H1 (cell line): Measurements from ENCODE around the gene SUSD6. TPM values are rescaled to one million over a fixed set of nuclear protein-coding genes. Genes with fewer than 3 reads are reported as not detected.

Experiments used
- CTCF ChIA-PET: fragments of 300-600 bp; sonication (Branson Sonifier 250); formaldehyde crosslinking; loops from one replicate; lab custom pipeline; 2021; ENCODE audit not compliant: partially characterized antibody; lab: Charles Lee
- POLR2A ChIA-PET: fragments of 300-600 bp; sonication (Branson Sonifier 250); formaldehyde crosslinking; loops from one replicate; lab custom pipeline; 2021; ENCODE audit warnings: inconsistent platforms; ENCODE audit not compliant: partially characterized antibody; lab: Charles Lee
- DNase-seq, 2 experiments: peaks; one replicate each; pipeline versions ENCODE4 v3.0.0 to v3.0.0-alpha.2; 2010 to 2022; ENCODE audit warnings: low spot score in 2 of 2, low read depth in 1 of 2, mixed read lengths in 1 of 2
- FAIRE-seq: peaks from 2 replicates; lab custom pipeline; 2011; peaks lifted over from hg19 to GRCh38; lab: Jason Lieb, UNC
- H2AFZ ChIP-seq: 2 replicates; pipeline ENCODE4 v1.8.1; 2012; ENCODE audit warnings: low read length, inconsistent platforms
- H2AK5ac ChIP-seq: 2 replicates; pipeline ENCODE4 v1.6.1; 2013; ENCODE audit warnings: low read depth, low read length
- H2BK120ac ChIP-seq: replicated peaks from 2 replicates; pipeline ENCODE3; 2013; ENCODE audit warnings: low read depth, low read length, inconsistent platforms
- H2BK12ac ChIP-seq: 2 replicates; pipeline ENCODE4 v1.6.1; 2013; ENCODE audit warnings: low read depth, low read length
- H2BK15ac ChIP-seq: 2 replicates; pipeline ENCODE4 v1.6.1; 2013; ENCODE audit warnings: low read length
- H2BK20ac ChIP-seq: 2 replicates; pipeline ENCODE4 v1.6.1; 2013; ENCODE audit warnings: low read length
- H2BK5ac ChIP-seq: 2 replicates; pipeline ENCODE4 v1.6.1; 2013; ENCODE audit warnings: low read depth, low read length
- H3K14ac ChIP-seq: 2 replicates; pipeline ENCODE4 v1.6.1; 2013; ENCODE audit warnings: inconsistent platforms; ENCODE audit not compliant: insufficient read length
- H3K18ac ChIP-seq: 2 replicates; pipeline ENCODE4 v1.6.1; 2013; ENCODE audit warnings: low read length; ENCODE audit errors: extremely low read depth
- H3K23ac ChIP-seq: 2 replicates; pipeline ENCODE4 v1.6.1; 2013; ENCODE audit warnings: inconsistent platforms; ENCODE audit not compliant: insufficient read length
- H3K23me2 ChIP-seq: 2 replicates; pipeline ENCODE4 v1.6.1; 2013; ENCODE audit warnings: low read depth, low read length
- H3K27ac ChIP-seq: 2 replicates; pipeline ENCODE4 v1.6.1; 2011; ENCODE audit warnings: low read depth, low read length, inconsistent platforms
- H3K27me3 ChIP-seq, 4 experiments: replicated peaks in 1 of 4; 1 replicate in 1 of 4; 2 replicates in 3 of 4; pipeline versions ENCODE4 v1.6.1 to v1.8.1; 2011 to 2013; ENCODE audit warnings: low read length in 3 of 4, mild to moderate bottlenecking in 3 of 4, inconsistent platforms in 2 of 4, mixed read lengths in 2 of 4, moderate library complexity in 1 of 4; ENCODE audit not compliant: control insufficient read depth in 3 of 4, insufficient read depth in 3 of 4; ENCODE audit errors: extremely low read depth in 1 of 4
- H3K36me3 ChIP-seq, 4 experiments: 2 replicates each; pipeline versions ENCODE4 v1.6.1 to v1.8.1; 2011 to 2013; ENCODE audit warnings: mild to moderate bottlenecking in 4 of 4, low read length in 3 of 4, moderate library complexity in 2 of 4, control low read depth in 1 of 4, inconsistent platforms in 1 of 4; ENCODE audit not compliant: insufficient read depth in 4 of 4, control insufficient read depth in 2 of 4
- H3K4ac ChIP-seq: replicated peaks from 2 replicates; pipeline ENCODE3; 2013; ENCODE audit warnings: low read length, low read depth, mixed read lengths, inconsistent platforms; ENCODE audit not compliant: insufficient read length
- H3K4me1 ChIP-seq, 4 experiments: replicated peaks in 1 of 4; 1 replicate in 1 of 4; 2 replicates in 3 of 4; pipeline versions ENCODE4 v1.6.1 to v1.8.1; 2011 to 2013; ENCODE audit warnings: low read length in 3 of 4, inconsistent platforms in 2 of 4, mixed read lengths in 1 of 4; ENCODE audit not compliant: insufficient read depth in 4 of 4, control insufficient read depth in 3 of 4
- H3K4me2 ChIP-seq, 2 experiments: 2 replicates each; pipeline versions ENCODE4 v1.6.1 to v1.8.1; 2011 to 2013; ENCODE audit warnings: low read depth in 2 of 2, low read length in 2 of 2, control low read depth in 1 of 2, inconsistent platforms in 1 of 2, mild to moderate bottlenecking in 1 of 2; ENCODE audit not compliant: insufficient read depth in 1 of 2
- H3K4me3 ChIP-seq, 4 experiments: fragments of 200-600, 300-600 bp in 1 of 4; sonication (generic), shearing (Covaris generic), sonication (Bioruptor Twin) in 1 of 4; 2 replicates each; pipeline versions ENCODE4 v1.5.1 to v1.8.1; 2011 to 2016; ENCODE audit warnings: low read length in 4 of 4, low read depth in 3 of 4, control low read depth in 2 of 4, inconsistent platforms in 2 of 4, mild to moderate bottlenecking in 2 of 4, mixed read lengths in 1 of 4, moderate library complexity in 1 of 4; ENCODE audit not compliant: insufficient read depth in 2 of 4; ENCODE audit errors: extremely low read depth in 1 of 4
- H3K56ac ChIP-seq: replicated peaks from 2 replicates; pipeline ENCODE3; 2013; ENCODE audit warnings: low read depth, mild to moderate bottlenecking, mixed read lengths, low read length, inconsistent platforms; ENCODE audit not compliant: insufficient read length
- H3K79me1 ChIP-seq: 2 replicates; pipeline ENCODE4 v1.6.1; 2013; ENCODE audit warnings: low read depth, low read length, control low read depth
- H3K79me2 ChIP-seq, 2 experiments: 2 replicates each; pipeline versions ENCODE4 v1.6.1 to v1.8.1; 2012 to 2013; ENCODE audit warnings: low read length in 2 of 2, mild to moderate bottlenecking in 2 of 2, inconsistent platforms in 1 of 2; ENCODE audit not compliant: insufficient read depth in 2 of 2, control insufficient read depth in 1 of 2
- H3K9ac ChIP-seq, 4 experiments: replicated peaks in 1 of 4; 1 replicate in 1 of 4; 2 replicates in 3 of 4; pipeline versions ENCODE4 v1.6.1 to v1.8.1; 2011 to 2013; ENCODE audit warnings: low read depth in 3 of 4, low read length in 3 of 4, control low read depth in 2 of 4, mild to moderate bottlenecking in 2 of 4, moderate library complexity in 2 of 4, inconsistent platforms in 1 of 4; ENCODE audit errors: extremely low read depth in 1 of 4
- H3K9me3 ChIP-seq, 2 experiments: 2 replicates each; pipeline versions ENCODE4 v1.6.1 to v1.8.1; 2012 to 2013; ENCODE audit warnings: mild to moderate bottlenecking in 2 of 2, moderate library complexity in 2 of 2, control low read depth in 1 of 2, inconsistent platforms in 1 of 2, low read depth in 1 of 2, low read length in 1 of 2, mixed read lengths in 1 of 2; ENCODE audit not compliant: insufficient read depth in 2 of 2
- H4K20me1 ChIP-seq, 2 experiments: replicated peaks in 1 of 2; 2 replicates each; pipeline versions ENCODE3 to v1.8.1; 2011 to 2013; ENCODE audit warnings: inconsistent platforms in 2 of 2, low read length in 2 of 2, mild to moderate bottlenecking in 1 of 2; ENCODE audit not compliant: insufficient read depth in 2 of 2, control insufficient read depth in 1 of 2
- H4K5ac ChIP-seq: 2 replicates; pipeline ENCODE4 v1.6.1; 2013; ENCODE audit warnings: low read length, low read depth, mixed read lengths, inconsistent platforms; ENCODE audit not compliant: insufficient read length
- H4K8ac ChIP-seq: 2 replicates; pipeline ENCODE4 v1.8.0; 2013; ENCODE audit warnings: mild to moderate bottlenecking, moderate library complexity, low read length, inconsistent platforms; ENCODE audit not compliant: insufficient read depth; ENCODE audit errors: extremely low read depth
- H4K91ac ChIP-seq: replicated peaks from 2 replicates; pipeline ENCODE3; 2013; ENCODE audit warnings: low read length, mixed read lengths, inconsistent platforms; ENCODE audit not compliant: insufficient read length
- GTF2F1 ChIP-seq: IDR thresholded peaks from 2 replicates; pipeline ENCODE4 v1.6.1; 2012; ENCODE audit warnings: low read depth, low read length, improper control_type of control experiment, borderline replicate concordance
- MAFK ChIP-seq: IDR thresholded peaks from 2 replicates; pipeline ENCODE4 v1.6.1; 2012; ENCODE audit warnings: low read depth, mild to moderate bottlenecking, improper control_type of control experiment, low read length
- TCF12 ChIP-seq: IDR thresholded peaks from 2 replicates; pipeline ENCODE4 v1.6.1; 2011; ENCODE audit warnings: low read depth, mild to moderate bottlenecking, low read length
- TEAD4 ChIP-seq: IDR thresholded peaks from 2 replicates; pipeline ENCODE4 v1.6.1; 2012; ENCODE audit warnings: low read depth, low read length, inconsistent platforms, mixed read lengths
- WGBS, 2 experiments: shearing (Covaris generic) in 1 of 2; methylation state at CpG; one replicate each; pipeline versions ENCODE4 v1.1.6 to v1.1.7; 2013 to 2015; ENCODE audit warnings: low lambda C conversion rate in 2 of 2, mixed read lengths in 2 of 2, inconsistent platforms in 1 of 2, low coverage in 1 of 2, missing lambda C conversion rate in 1 of 2; ENCODE audit not compliant: insufficient replicate concordance in 2 of 2, insufficient coverage in 1 of 2, insufficient read length in 1 of 2; ENCODE audit errors: extremely low coverage in 1 of 2, missing lambda C conversion rate in 1 of 2; 5-methylcytosine and 5-hydroxymethylcytosine counted together
- polyA plus RNA-seq, 7 experiments: library from polyadenylated mRNA; depleted of rRNA in 3 of 7; stranded (reverse) in 5 of 7; unstranded in 2 of 7; fragments of >200 nt in 5 of 7; fragments of 200-250 nt in 2 of 7; gene quantifications; 1 replicate in 5 of 7; 2 replicates in 1 of 7; 4 replicates in 1 of 7; pipeline versions ENCODE4 v1.2.1 to v1.2.3, GENCODE V29; 2011 to 2013; ENCODE audit warnings: missing spikeins in 2 of 7, mixed read lengths in 2 of 7
- total RNA-seq: library from RNA; stranded (reverse); fragmentation: NEBNext Ultra II Directional; extraction: Animal tissue kit (Norgen Biotek cat#: 25700); gene quantifications from 2 replicates; pipeline ENCODE4 v1.2.1, GENCODE V29; 2021
- TF ChIP-seq, protein P1 (sequence below), 3 experiments: IDR thresholded peaks; 1 replicate in 2 of 3; 2 replicates in 1 of 3; pipeline versions ENCODE4 v1.5.1 to v1.6.1; 2011; ENCODE audit warnings: low read length in 3 of 3, mild to moderate bottlenecking in 3 of 3, inconsistent platforms in 2 of 3, low read depth in 1 of 3, moderate library complexity in 1 of 3; ENCODE audit not compliant: insufficient read depth in 1 of 3; ENCODE audit errors: control extremely low read depth in 1 of 3

The SUSD6 gene
- total and polyA plus RNA-seq, 2 of the 8 experiments (the other 6 are each of a cell fraction or from before 2014, with no cell fraction given) = 3.0 to 3.8 TPM

DNA sequence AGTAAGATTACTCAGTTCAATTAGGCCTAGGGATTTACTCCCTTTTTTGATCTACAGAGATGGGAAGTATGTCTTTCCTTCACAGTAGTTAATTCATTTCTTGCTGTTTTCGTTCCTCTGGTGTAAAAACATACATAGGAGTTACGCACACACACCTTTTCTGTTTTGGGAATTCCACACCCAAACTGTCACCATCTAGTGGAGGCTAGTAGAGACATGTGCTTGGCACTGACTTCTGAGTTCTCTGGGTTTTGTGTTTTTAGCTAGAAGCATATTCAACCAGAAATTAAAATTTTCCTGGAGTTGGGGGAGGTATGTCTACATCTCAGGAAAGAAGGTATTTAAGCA is 1.4 kb downstream of the SUSD6 start:
- H3K36me3 ChIP-seq = no peaks in the 10 kb centered on the region
- WGBS, 2 experiments = 41% methylated on average over 2 of the region's 2 CpGs; no CpG with 5 or more reads in 1 of the 2 experiments
- no peaks in the 10 kb centered on the region for H4K20me1 ChIP-seq
- H3K4ac ChIP-seq = no peak overlapping the region
- DNase-seq = no peak
- H2BK5ac ChIP-seq = no peak overlapping the region
- H2AFZ ChIP-seq = 0 out of 2 replicates have a peak overlapping the region, but pooled peaks have one; percentile 27
- no peak overlapping the region for H4K5ac ChIP-seq
- H3K9ac ChIP-seq = no peak overlapping the region
- H2BK120ac ChIP-seq = no peak overlapping the region
- peaks cover 13% of the 10 kb centered on the region; the same call in 1 of the 2 replicates for H3K23me2 ChIP-seq
- no peak overlapping the region for H3K56ac ChIP-seq
- H3K79me1 ChIP-seq = no peaks in the 10 kb centered on the region; the same call in 1 of the 2 replicates
- no peak overlapping the region for H2BK15ac ChIP-seq
- no peaks in the 10 kb centered on the region for H3K9me3 ChIP-seq
- H2AK5ac ChIP-seq = no peak overlapping the region
- no peak overlapping the region; the same call in 1 of the 2 replicates for H3K18ac ChIP-seq
- FAIRE-seq = no peak
- ChIA-PET CTCF (interaction anchor here (0.8 to 6.9 kb wide), 10 partner anchors 9 to 911 kb away, joined by 3 to 31 read pairs (median 4); no protein-coding TSS in a partner anchor), POLR2A (interaction anchor here (0.8 to 3.1 kb wide), 3 partner anchors 19 to 154 kb away, joined by 3 to 18 read pairs (median 3); partner anchors contain the start of gene SRSF5)
- peak overlapping the region; percentile 47 to 80 (median 60); a peak in 7 of 8 replicates for H3K4me3 ChIP-seq
- peaks cover 2 to 15% (median 5%) of the 10 kb centered on the region in 4 experiments; a peak in 5 of 7 replicates for H3K4me1 ChIP-seq
- H4K91ac ChIP-seq = no peak overlapping the region
- no peak overlapping the region for H3K27ac ChIP-seq
- H3K79me2 ChIP-seq = 0 out of 4 replicates have a peak, but pooled peaks cover 0 to 5% of the 10 kb centered on the region in 2 experiments
- H2BK20ac ChIP-seq = no peak overlapping the region
- H3K23ac ChIP-seq = no peak overlapping the region
- TF ChIP-seq, protein P1, sequence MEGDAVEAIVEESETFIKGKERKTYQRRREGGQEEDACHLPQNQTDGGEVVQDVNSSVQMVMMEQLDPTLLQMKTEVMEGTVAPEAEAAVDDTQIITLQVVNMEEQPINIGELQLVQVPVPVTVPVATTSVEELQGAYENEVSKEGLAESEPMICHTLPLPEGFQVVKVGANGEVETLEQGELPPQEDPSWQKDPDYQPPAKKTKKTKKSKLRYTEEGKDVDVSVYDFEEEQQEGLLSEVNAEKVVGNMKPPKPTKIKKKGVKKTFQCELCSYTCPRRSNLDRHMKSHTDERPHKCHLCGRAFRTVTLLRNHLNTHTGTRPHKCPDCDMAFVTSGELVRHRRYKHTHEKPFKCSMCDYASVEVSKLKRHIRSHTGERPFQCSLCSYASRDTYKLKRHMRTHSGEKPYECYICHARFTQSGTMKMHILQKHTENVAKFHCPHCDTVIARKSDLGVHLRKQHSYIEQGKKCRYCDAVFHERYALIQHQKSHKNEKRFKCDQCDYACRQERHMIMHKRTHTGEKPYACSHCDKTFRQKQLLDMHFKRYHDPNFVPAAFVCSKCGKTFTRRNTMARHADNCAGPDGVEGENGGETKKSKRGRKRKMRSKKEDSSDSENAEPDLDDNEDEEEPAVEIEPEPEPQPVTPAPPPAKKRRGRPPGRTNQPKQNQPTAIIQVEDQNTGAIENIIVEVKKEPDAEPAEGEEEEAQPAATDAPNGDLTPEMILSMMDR (IDR thresholded peaks at IDR 0.05; ENCODE audit: control extremely low read depth in 1 of 3, insufficient read depth in 1 of 3, low read depth in 1 of 3, low read length in 3 of 3) = peak in 1 of 3 experiments; percentile 15; a peak in 1 of 4 replicates
- no peak for TF ChIP-seq GTF2F1
- no peak for TF ChIP-seq MAFK
- no peak for TF ChIP-seq TEAD4
- TF ChIP-seq TCF12 = no peak
- no peak overlapping the region for H2BK12ac ChIP-seq
- H3K14ac ChIP-seq = no peak overlapping the region
- no peak overlapping the region for H4K8ac ChIP-seq
- H3K4me2 ChIP-seq = peak overlapping the region; percentile 85 to 92
- peaks cover 0 to 3% (median 0%) of the 10 kb centered on the region in 4 experiments; a peak in 1 of 7 replicates for H3K27me3 ChIP-seq
